HepG2 (cell line): ENCODE data around the gene ACTL7B. TPM values are rescaled to one million over a fixed set of nuclear protein-coding genes. Genes with fewer than 3 reads are reported as not detected.

Source experiments
- AHDC1 ChIP-seq: sonication (generic); formaldehyde crosslinking; IDR thresholded peaks from 2 replicates; pipeline ENCODE4 v1.5.1; 2020; ENCODE audit warnings: mild to moderate bottlenecking, missing genetic modification reagents, borderline replicate concordance
- CSRNP2 ChIP-seq: sonication (generic); formaldehyde crosslinking; conservative IDR thresholded peaks from 2 replicates; pipeline ENCODE4 v1.8.0; 2022; ENCODE audit warnings: low read depth, missing genetic modification reagents
- EP300 ChIP-seq, 3 experiments: sonication (generic) in 1 of 3; formaldehyde crosslinking in 1 of 3; IDR thresholded peaks; 2 replicates each; pipeline versions ENCODE4 v1.5.1 to v1.6.1; 2011 to 2020; ENCODE audit warnings: low read depth in 2 of 3, low read length in 2 of 3, borderline replicate concordance in 1 of 3, improper control_type of control experiment in 1 of 3, mild to moderate bottlenecking in 1 of 3, missing genetic modification reagents in 1 of 3, moderate library complexity in 1 of 3
- FOXP1 ChIP-seq, 2 experiments: fragments of 450-650 bp in 1 of 2; IDR thresholded peaks; 2 replicates each; pipeline ENCODE4 v1.6.1; 2017 to 2018; ENCODE audit warnings: antibody characterized with exemption in 1 of 2
- HOXA3 ChIP-seq: sonication (generic); formaldehyde crosslinking; IDR thresholded peaks from 2 replicates; pipeline ENCODE4 v1.5.0; 2020; ENCODE audit warnings: missing genetic modification reagents
- LCORL ChIP-seq, 2 experiments: fragments of 450-650 bp in 1 of 2; sonication (generic) in 1 of 2; formaldehyde crosslinking in 1 of 2; IDR thresholded peaks; 2 replicates each; pipeline versions ENCODE4 v1.5.0 to v1.6.1; 2017 to 2020; ENCODE audit warnings: antibody characterized with exemption in 1 of 2, missing genetic modification reagents in 1 of 2
- MED13 ChIP-seq: sonication (generic); formaldehyde crosslinking; IDR thresholded peaks from 2 replicates; pipeline ENCODE4 v1.5.0; 2020; ENCODE audit warnings: missing genetic modification reagents
- MLXIP ChIP-seq: sonication (generic); formaldehyde crosslinking; IDR thresholded peaks from 2 replicates; pipeline ENCODE4 v1.9.0; 2021; ENCODE audit warnings: missing genetic modification reagents, borderline replicate concordance
- PLRG1 ChIP-seq: fragments of 450-650 bp; conservative IDR thresholded peaks from 2 replicates; pipeline ENCODE4 v1.6.1; 2016
- RARA ChIP-seq: IDR thresholded peaks from 2 replicates; pipeline ENCODE4 v1.6.1; 2016; ENCODE audit warnings: missing genetic modification reagents, missing compliant biosample characterization
- SMC3 ChIP-seq: IDR thresholded peaks from 2 replicates; pipeline ENCODE4 v1.6.1; 2011; ENCODE audit warnings: low read length, improper control_type of control experiment
- SOX13 ChIP-seq, 3 experiments: fragments of 450-650 bp in 1 of 3; sonication (generic) in 1 of 3; formaldehyde crosslinking in 1 of 3; IDR thresholded peaks in 2 of 3; conservative IDR thresholded peaks in 1 of 3; 2 replicates each; pipeline versions ENCODE4 v1.5.0 to v1.6.1; 2016 to 2020; ENCODE audit warnings: antibody characterized with exemption in 1 of 3, mild to moderate bottlenecking in 1 of 3, missing compliant biosample characterization in 1 of 3, missing genetic modification reagents in 1 of 3, moderate library complexity in 1 of 3
- SOX6 ChIP-seq, 2 experiments: fragments of 450-650 bp in 1 of 2; sonication (generic) in 1 of 2; formaldehyde crosslinking in 1 of 2; IDR thresholded peaks; 2 replicates each; pipeline versions ENCODE4 v1.4.0 to v1.6.1; 2017 to 2020; ENCODE audit warnings: antibody characterized with exemption in 1 of 2, mild to moderate bottlenecking in 1 of 2, missing genetic modification reagents in 1 of 2
- ZKSCAN5 ChIP-seq: sonication (generic); formaldehyde crosslinking; IDR thresholded peaks from 2 replicates; pipeline ENCODE4 v1.5.1; 2020; ENCODE audit warnings: mild to moderate bottlenecking, missing genetic modification reagents
- ZNF362 ChIP-seq: sonication (generic); formaldehyde crosslinking; IDR thresholded peaks from 2 replicates; pipeline ENCODE4 v1.4.0; 2020; ENCODE audit warnings: missing genetic modification reagents, mild to moderate bottlenecking, borderline replicate concordance
- ZNF430 ChIP-seq: sonication (generic); formaldehyde crosslinking; IDR thresholded peaks from 2 replicates; pipeline ENCODE4 v1.9.0; 2021; ENCODE audit warnings: mild to moderate bottlenecking, missing genetic modification reagents
- polyA plus RNA-seq, 8 experiments: library from polyadenylated mRNA; depleted of rRNA in 3 of 8; stranded (reverse) in 7 of 8; unstranded in 1 of 8; fragments of >200 nt; fragmentation: Illumina TruSeq in 4 of 8; extraction: Trizol in 4 of 8; gene quantifications; 2 replicates each; pipeline versions ENCODE4 v1.2.1 to v1.2.3, GENCODE V29; 2011 to 2016; ENCODE audit warnings: low read depth in 4 of 8, missing spikeins in 1 of 8, mixed read lengths in 1 of 8; ENCODE audit not compliant: insufficient read depth in 1 of 8
- total RNA-seq, 5 experiments: library from RNA; depleted of rRNA; stranded (reverse); fragments of >200 nt; fragmentation: Illumina TruSeq; extraction: Trizol; gene quantifications; 2 replicates each; pipeline ENCODE4 v1.2.3, GENCODE V29; 2016; ENCODE audit warnings: low read depth in 1 of 5

ACTL7B gene
- total and polyA plus RNA-seq, 2 of the 13 experiments (the other 11 are each of a cell fraction or from before 2014, with no cell fraction given): 0.07 to 0.11 TPM

- TF ChIP-seq ZNF362 (CRISPR knock-in tag): peak; percentile 84
- no peak for TF ChIP-seq CSRNP2 (CRISPR knock-in tag)
- TF ChIP-seq SOX6 (IDR thresholded peaks at IDR 0.05): no peak
- TF ChIP-seq SOX6 (CRISPR knock-in tag; IDR thresholded peaks at IDR 0.05): peak; percentile 70; the same call in 1 of the 2 replicates
- TF ChIP-seq SOX13 (IDR thresholded peaks at IDR 0.05): peak; percentile 22; the same call in 1 of the 2 replicates
- peak in 1 of 2 experiments; percentile 78; a peak in 2 of 4 replicates for TF ChIP-seq SOX13 (CRISPR knock-in tag; conservative IDR thresholded peaks at IDR 0.05 in 1 of 2, IDR thresholded peaks at IDR 0.05 in 1 of 2)
- peak; percentile 90 for TF ChIP-seq ZKSCAN5 (CRISPR knock-in tag)
- TF ChIP-seq MED13 (CRISPR knock-in tag): peak; percentile 76; the same call in 1 of the 2 replicates
- TF ChIP-seq ZNF430: no peak
- no peak for TF ChIP-seq PLRG1
- TF ChIP-seq HOXA3 (CRISPR knock-in tag): peak; percentile 50
- peak; percentile 68; the same call in 1 of the 2 replicates for TF ChIP-seq SMC3
- no peak for TF ChIP-seq MLXIP (CRISPR knock-in tag)
- TF ChIP-seq EP300 (IDR thresholded peaks at IDR 0.05; ENCODE audit: low read depth in 2 of 2, low read length in 2 of 2): peak in 1 of 2 experiments; percentile 94; a peak in 2 of 4 replicates
- no peak; the same call in 1 of the 2 replicates for TF ChIP-seq EP300 (CRISPR knock-in tag; IDR thresholded peaks at IDR 0.05; ENCODE audit: borderline replicate concordance)
- peak; percentile 76 for TF ChIP-seq RARA
- TF ChIP-seq FOXP1 (IDR thresholded peaks at IDR 0.05): no peak
- TF ChIP-seq FOXP1 (CRISPR knock-in tag; IDR thresholded peaks at IDR 0.05): peak; percentile 63; the same call in 1 of the 2 replicates
- no peak for TF ChIP-seq LCORL (IDR thresholded peaks at IDR 0.05)
- 0 out of 2 replicates have a peak, but pooled peaks have one; percentile 27 for TF ChIP-seq LCORL (CRISPR knock-in tag; IDR thresholded peaks at IDR 0.05)
- TF ChIP-seq AHDC1 (CRISPR knock-in tag): peak; percentile 46; the same call in 1 of the 2 replicates
Observed at GRCh38 chr9:108889649-108890067, 33.9 kb upstream of the ACTL7B start (continued).
